NCI-H1105 treated with DMSO at 0.1 percent for 48 hours (cell line): ENCODE data around the gene CLIP1.
"Not testable (repeated sequence)": the region's sequence is repeated elsewhere in the genome, so short reads cannot be mapped to it uniquely, and the experiment has no call there.

Experiments used
- DNase-seq: peaks from one replicate; lab custom pipeline; 2025; lab: John Stamatoyannopoulos, UW

The CLIP1 gene

GRCh38 chr12:122310626-122311333, 111.7 kb downstream of the CLIP1 start:
- no peak for DNase-seq

- no peak for DNase-seq
Measured at GRCh38 chr12:122309564-122310121, 112.8 kb downstream of the CLIP1 start.

GRCh38 chr12:122308811-122309210, 113.7 kb downstream of the CLIP1 start:
- DNase-seq = no peak

- DNase-seq = no peak
Measured at GRCh38 chr12:122306407-122306806, 116.1 kb downstream of the CLIP1 start.

- DNase-seq = no peak
Measured at GRCh38 chr12:122304924-122305323, 117.5 kb downstream of the CLIP1 start.

GRCh38 chr12:122303068-122303467, 119.4 kb downstream of the CLIP1 start:
- no peak for DNase-seq

- DNase-seq = no peak
Measured at GRCh38 chr12:122298071-122298748, 124.3 kb downstream of the CLIP1 start.

- DNase-seq = no peak
Measured at GRCh38 chr12:122297494-122297893, 125.0 kb downstream of the CLIP1 start.

GRCh38 chr12:122295877-122296276, 126.6 kb downstream of the CLIP1 start:
- DNase-seq = no peak

- no peak for DNase-seq
Measured at GRCh38 chr12:122293081-122293480, 129.4 kb downstream of the CLIP1 start.

- DNase-seq = no peak
Measured at GRCh38 chr12:122291431-122291830, 131.0 kb downstream of the CLIP1 start.

- no peak for DNase-seq
Measured at GRCh38 chr12:122283680-122284079, 138.8 kb downstream of the CLIP1 start.

- DNase-seq = no peak
Measured at GRCh38 chr12:122282061-122282460, 140.4 kb downstream of the CLIP1 start.

GRCh38 chr12:122276242-122276641, 146.2 kb downstream of the CLIP1 start:
- DNase-seq = no peak

GRCh38 chr12:122275459-122275858, 147.0 kb downstream of the CLIP1 start:
- DNase-seq = no peak

- DNase-seq = peak; percentile 94
Measured at GRCh38 chr12:122266230-122266901, 156.1 kb downstream of the CLIP1 start, which contains the start of gene VPS33A. Gene VPS33A (minus strand): TSS chr12:122266494. CDS start chr12:122266408, 86 bp downstream.

- DNase-seq = no peak
Measured at GRCh38 chr12:122265886-122266229, 156.6 kb downstream of the CLIP1 start.

- DNase-seq = no peak
Measured at GRCh38 chr12:122265476-122265875, 157.0 kb downstream of the CLIP1 start.

- DNase-seq = not testable (repeated sequence)
Measured at GRCh38 chr12:122260735-122261134, 161.7 kb downstream of the CLIP1 start.

GRCh38 chr12:122258939-122259338, 163.5 kb downstream of the CLIP1 start:
- DNase-seq = not testable (repeated sequence)

GRCh38 chr12:122258462-122258861, 164.0 kb downstream of the CLIP1 start:
- not testable (repeated sequence) for DNase-seq

- no peak for DNase-seq
Measured at GRCh38 chr12:122250536-122250935, 171.9 kb downstream of the CLIP1 start.

GRCh38 chr12:122250047-122250446, 172.4 kb downstream of the CLIP1 start:
- DNase-seq = no peak
